HG02763 (cell line): ENCODE measurements around the gene HOXA10.

Experiments
- ATAC-seq: cut with Tn5 transposase; IDR thresholded peaks from one replicate; pipeline ENCODE4 v1.9.1; 2021; ENCODE audit warnings: mild to moderate bottlenecking, moderate library complexity; ENCODE audit not compliant: unreplicated experiment

The HOXA10 gene

GRCh38 chr7:27157702-27158431 lies 16.3 kb downstream of the HOXA10 start:
- no peak for ATAC-seq

- no peak for ATAC-seq
Measured at GRCh38 chr7:27156916-27157701, 17.0 kb downstream of the HOXA10 start.

- ATAC-seq = no peak
Measured at GRCh38 chr7:27156508-27156898, 17.6 kb downstream of the HOXA10 start, which contains the start of gene HOXA7. Gene HOXA7 (minus strand): TSS chr7:27156675. CDS start chr7:27156545, 130 bp downstream.

- ATAC-seq = no peak
Measured at GRCh38 chr7:27155816-27156507, 18.2 kb downstream of the HOXA10 start.

GRCh38 chr7:27154901-27155815 lies 19.0 kb downstream of the HOXA10 start:
- ATAC-seq = no peak

- ATAC-seq = no peak
Measured at GRCh38 chr7:27154369-27154768, 19.8 kb downstream of the HOXA10 start.

- ATAC-seq = no peak
Measured at GRCh38 chr7:27153526-27153925, 20.6 kb downstream of the HOXA10 start.

GRCh38 chr7:27152816-27153442 lies 21.2 kb downstream of the HOXA10 start:
- no peak for ATAC-seq

- no peak for ATAC-seq
Measured at GRCh38 chr7:27151931-27152815, 21.9 kb downstream of the HOXA10 start, which contains the start of gene HOXA3. Gene HOXA3 (minus strand): TSS chr7:27152583. CDS start chr7:27110640, 41,943 bp downstream.

GRCh38 chr7:27151341-27151930 lies 22.7 kb downstream of the HOXA10 start:
- no peak for ATAC-seq

- ATAC-seq = peak; percentile 78
Measured at GRCh38 chr7:27150568-27151340, 23.4 kb downstream of the HOXA10 start.

- no peak for ATAC-seq
Measured at GRCh38 chr7:27149842-27150567, 24.1 kb downstream of the HOXA10 start.

GRCh38 chr7:27148756-27149641 lies 25.1 kb downstream of the HOXA10 start:
- no peak for ATAC-seq

- no peak for ATAC-seq
Measured at GRCh38 chr7:27148031-27148755, 25.9 kb downstream of the HOXA10 start.

- no peak for ATAC-seq
Measured at GRCh38 chr7:27147199-27148030, 26.7 kb downstream of the HOXA10 start, which contains the start of gene HOXA6. Gene HOXA6 (minus strand): TSS chr7:27147774. CDS start chr7:27147749, 25 bp downstream.
